ENCODE measurements around the gene HOXD3. TPM values are rescaled to one million over a fixed set of nuclear protein-coding genes. Genes with fewer than 3 reads are reported as not detected.
A peak's percentile ranks its signal among the peaks of the same experiment; 100 is the strongest.

HOXD3 gene
- total RNA-seq, 3 donors from 2014 or later (not counting 1 experiment from before 2014, with no cell fraction given): not detected

- no peak overlapping the region for H3K27ac Mint-ChIP-seq
- H3K27me3 ChIP-seq (ENCODE audit: control insufficient read depth, insufficient read depth, low read length): peaks cover 87% of the 10 kb centered on the region
- H3K4me3 ChIP-seq (ENCODE audit: low read length): no peak overlapping the region
- peaks cover 13% of the 10 kb centered on the region for H3K9me3 ChIP-seq (ENCODE audit: control insufficient read depth, insufficient read depth, low read length)
- ATAC-seq (no peak), DNase-seq (no peak)
- no peak overlapping the region for H3K4me3 Mint-ChIP-seq
- H3K4me1 Mint-ChIP-seq: peaks cover 9 to 11% of the 10 kb centered on the region in 2 donors
- peaks cover 69 to 76% of the 10 kb centered on the region in 2 donors for H3K27me3 Mint-ChIP-seq (ENCODE audit: low read depth in 2 of 2)
- TF ChIP-seq CTCF (IDR thresholded peaks at IDR 0.05): no peak
- WGBS (ENCODE audit: insufficient coverage): 8% methylated on average over 11 of the region's 11 CpGs
- H3K4me1 ChIP-seq (ENCODE audit: control insufficient read depth, insufficient read depth, low read length): peaks cover 9% of the 10 kb centered on the region
- no peaks in the 10 kb centered on the region for H3K36me3 ChIP-seq (ENCODE audit: control insufficient read depth, insufficient read depth, low read length)
- H3K9me3 Mint-ChIP-seq: peaks cover 2% of the 10 kb centered on the region in 2 donors
- H3K27ac ChIP-seq (ENCODE audit: low read length): no peak overlapping the region
- intact Hi-C loops (cut with micrococcal nuclease): no loop called here
- peaks cover 14% of the 10 kb centered on the region for H3K36me3 Mint-ChIP-seq
These were observed 39.2 kb upstream of the HOXD3 start for GRCh38 chr2:176117823-176118371.

GRCh38 chr2:176118601-176119339 lies 38.3 kb upstream of the HOXD3 start:
- H3K36me3 ChIP-seq (ENCODE audit: control insufficient read depth, insufficient read depth, low read length): no peaks in the 10 kb centered on the region
- peaks cover 13% of the 10 kb centered on the region for H3K4me1 ChIP-seq (ENCODE audit: control insufficient read depth, insufficient read depth, low read length)
- no peak for TF ChIP-seq CTCF (IDR thresholded peaks at IDR 0.05)
- H3K4me3 ChIP-seq (ENCODE audit: low read length): no peak overlapping the region
- H3K9me3 ChIP-seq (ENCODE audit: control insufficient read depth, insufficient read depth, low read length): peaks cover 13% of the 10 kb centered on the region
- peak overlapping the region; percentile 28 for H3K4me3 Mint-ChIP-seq
- peaks cover 14% of the 10 kb centered on the region for H3K36me3 Mint-ChIP-seq
- DNase-seq: peak in 1 of 2 donors; percentile 49
- 13% methylated on average over 24 of the region's 24 CpGs for WGBS (ENCODE audit: insufficient coverage)
- H3K27ac ChIP-seq (ENCODE audit: low read length): no peak overlapping the region
- intact Hi-C loops (cut with micrococcal nuclease): no loop called here
- no peak for ATAC-seq
- peaks cover 67 to 72% of the 10 kb centered on the region in 2 donors for H3K27me3 Mint-ChIP-seq (ENCODE audit: low read depth in 2 of 2)
- H3K27me3 ChIP-seq (ENCODE audit: control insufficient read depth, insufficient read depth, low read length): peaks cover 87% of the 10 kb centered on the region
- H3K27ac Mint-ChIP-seq: no peak overlapping the region
- peaks cover 2% of the 10 kb centered on the region in 2 donors for H3K9me3 Mint-ChIP-seq
- peaks cover 9 to 11% of the 10 kb centered on the region in 2 donors for H3K4me1 Mint-ChIP-seq

- no peak overlapping the region for H3K27ac Mint-ChIP-seq
- no peak overlapping the region for H3K4me3 Mint-ChIP-seq
- Histone ChIP-seq H3K4me3 (ENCODE audit: low read length) (no peak overlapping the region), H3K4me1 (ENCODE audit: control insufficient read depth, insufficient read depth, low read length) (peaks cover 13% of the 10 kb centered on the region), H3K36me3 (ENCODE audit: control insufficient read depth, insufficient read depth, low read length) (no peaks in the 10 kb centered on the region), H3K27me3 (ENCODE audit: control insufficient read depth, insufficient read depth, low read length) (peaks cover 87% of the 10 kb centered on the region), H3K27ac (ENCODE audit: low read length) (no peak overlapping the region), H3K9me3 (ENCODE audit: control insufficient read depth, insufficient read depth, low read length) (peaks cover 13% of the 10 kb centered on the region)
- H3K36me3 Mint-ChIP-seq: peaks cover 14% of the 10 kb centered on the region
- no peak for ATAC-seq
- 10% methylated on average over 10 of the region's 13 CpGs for WGBS (ENCODE audit: insufficient coverage)
- H3K9me3 Mint-ChIP-seq: peaks cover 2% of the 10 kb centered on the region in 2 donors
- no peak for DNase-seq
- intact Hi-C loops (cut with micrococcal nuclease): loop anchor here (5.0 kb wide), 1 partner anchor 33 kb away; no protein-coding TSS in a partner anchor
- peaks cover 74 to 79% of the 10 kb centered on the region in 2 donors for H3K27me3 Mint-ChIP-seq (ENCODE audit: low read depth in 2 of 2)
- no peak for TF ChIP-seq CTCF (IDR thresholded peaks at IDR 0.05)
- peaks cover 9 to 11% of the 10 kb centered on the region in 2 donors for H3K4me1 Mint-ChIP-seq
These were observed 36.5 kb upstream of the HOXD3 start for GRCh38 chr2:176120364-176121189.
